AG08396 (cell line): ENCODE results near the gene DISP1.

ENCODE experiments used
- DNase-seq: peaks from one replicate; pipeline ENCODE4 v3.0.0; 2012; ENCODE audit warnings: low spot score, mixed read lengths

Gene DISP1, protein sequence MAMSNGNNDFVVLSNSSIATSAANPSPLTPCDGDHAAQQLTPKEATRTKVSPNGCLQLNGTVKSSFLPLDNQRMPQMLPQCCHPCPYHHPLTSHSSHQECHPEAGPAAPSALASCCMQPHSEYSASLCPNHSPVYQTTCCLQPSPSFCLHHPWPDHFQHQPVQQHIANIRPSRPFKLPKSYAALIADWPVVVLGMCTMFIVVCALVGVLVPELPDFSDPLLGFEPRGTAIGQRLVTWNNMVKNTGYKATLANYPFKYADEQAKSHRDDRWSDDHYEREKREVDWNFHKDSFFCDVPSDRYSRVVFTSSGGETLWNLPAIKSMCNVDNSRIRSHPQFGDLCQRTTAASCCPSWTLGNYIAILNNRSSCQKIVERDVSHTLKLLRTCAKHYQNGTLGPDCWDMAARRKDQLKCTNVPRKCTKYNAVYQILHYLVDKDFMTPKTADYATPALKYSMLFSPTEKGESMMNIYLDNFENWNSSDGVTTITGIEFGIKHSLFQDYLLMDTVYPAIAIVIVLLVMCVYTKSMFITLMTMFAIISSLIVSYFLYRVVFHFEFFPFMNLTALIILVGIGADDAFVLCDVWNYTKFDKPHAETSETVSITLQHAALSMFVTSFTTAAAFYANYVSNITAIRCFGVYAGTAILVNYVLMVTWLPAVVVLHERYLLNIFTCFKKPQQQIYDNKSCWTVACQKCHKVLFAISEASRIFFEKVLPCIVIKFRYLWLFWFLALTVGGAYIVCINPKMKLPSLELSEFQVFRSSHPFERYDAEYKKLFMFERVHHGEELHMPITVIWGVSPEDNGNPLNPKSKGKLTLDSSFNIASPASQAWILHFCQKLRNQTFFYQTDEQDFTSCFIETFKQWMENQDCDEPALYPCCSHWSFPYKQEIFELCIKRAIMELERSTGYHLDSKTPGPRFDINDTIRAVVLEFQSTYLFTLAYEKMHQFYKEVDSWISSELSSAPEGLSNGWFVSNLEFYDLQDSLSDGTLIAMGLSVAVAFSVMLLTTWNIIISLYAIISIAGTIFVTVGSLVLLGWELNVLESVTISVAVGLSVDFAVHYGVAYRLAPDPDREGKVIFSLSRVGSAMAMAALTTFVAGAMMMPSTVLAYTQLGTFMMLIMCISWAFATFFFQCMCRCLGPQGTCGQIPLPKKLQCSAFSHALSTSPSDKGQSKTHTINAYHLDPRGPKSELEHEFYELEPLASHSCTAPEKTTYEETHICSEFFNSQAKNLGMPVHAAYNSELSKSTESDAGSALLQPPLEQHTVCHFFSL (N-terminal part only)

DNA sequence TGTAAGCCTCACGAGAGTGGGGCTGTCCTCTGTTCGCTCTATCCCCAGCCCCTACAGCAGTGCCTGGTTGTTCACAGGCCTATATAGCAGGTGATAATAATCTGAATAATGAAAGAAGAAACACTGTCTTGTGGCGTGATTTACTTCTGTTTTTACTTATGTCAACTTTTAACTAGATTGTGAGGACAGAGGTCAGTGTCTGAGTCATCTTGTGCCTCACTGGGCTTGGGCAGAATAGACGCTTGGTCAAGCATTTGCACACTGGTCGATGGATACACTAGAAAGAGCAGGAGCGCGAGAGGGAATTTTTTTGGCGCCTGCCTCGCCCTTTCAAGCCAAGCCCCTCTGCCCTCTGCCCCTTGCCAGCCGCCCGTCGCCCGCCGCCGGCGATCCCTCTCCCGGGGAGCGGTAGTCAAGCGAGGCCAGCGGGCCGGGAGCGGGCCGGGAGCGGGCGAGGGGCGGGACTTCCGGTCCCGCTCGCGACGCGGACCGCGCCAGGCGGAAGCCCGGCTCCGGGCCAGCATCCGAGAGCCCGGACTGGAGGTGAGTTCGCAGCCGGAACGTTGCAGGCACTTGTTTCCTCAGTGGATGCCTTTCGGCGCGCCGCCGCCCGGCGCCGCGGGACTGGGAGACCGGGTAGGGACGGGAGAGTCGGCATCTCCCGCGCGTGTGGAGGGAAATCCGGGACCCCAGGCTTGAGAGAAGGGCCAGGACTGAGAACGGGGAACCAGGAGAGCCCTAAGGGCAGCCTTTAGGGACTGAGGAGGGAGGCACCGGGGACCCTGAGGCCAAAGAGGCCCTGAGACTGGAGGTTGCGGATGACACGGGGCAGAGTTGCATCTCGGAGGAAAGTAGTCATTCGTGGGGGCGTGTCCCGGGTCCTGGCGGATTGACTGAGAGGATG is at the start of gene DISP1:
DISP1 (plus strand) TSS at position 504 of the 904 bp plus-strand sequence. CDS start 127,785 bp downstream, outside the sequence.
- peak; percentile 92 for DNase-seq

DNA sequence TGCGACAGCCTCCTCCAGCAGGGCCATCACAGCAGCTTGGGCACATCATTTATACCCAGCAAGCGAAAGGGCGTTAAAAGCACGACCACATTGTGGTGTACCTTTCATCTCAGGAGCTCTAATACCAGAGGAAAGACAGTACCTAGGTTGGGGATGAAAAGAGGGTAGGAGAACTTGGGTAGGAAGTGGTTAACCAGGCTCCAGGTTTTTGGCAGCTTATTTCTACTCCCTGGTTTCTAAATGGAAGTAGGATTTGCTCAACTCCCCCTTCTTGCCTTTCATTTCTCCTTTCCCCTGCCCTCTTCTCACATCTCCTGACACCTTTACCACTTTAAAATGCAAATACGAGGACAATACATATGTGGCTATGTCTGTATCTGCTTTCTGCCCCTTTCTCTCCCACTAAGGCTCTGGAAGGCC is 47.7 kb upstream of the DISP1 start:
- no peak for DNase-seq

DNA sequence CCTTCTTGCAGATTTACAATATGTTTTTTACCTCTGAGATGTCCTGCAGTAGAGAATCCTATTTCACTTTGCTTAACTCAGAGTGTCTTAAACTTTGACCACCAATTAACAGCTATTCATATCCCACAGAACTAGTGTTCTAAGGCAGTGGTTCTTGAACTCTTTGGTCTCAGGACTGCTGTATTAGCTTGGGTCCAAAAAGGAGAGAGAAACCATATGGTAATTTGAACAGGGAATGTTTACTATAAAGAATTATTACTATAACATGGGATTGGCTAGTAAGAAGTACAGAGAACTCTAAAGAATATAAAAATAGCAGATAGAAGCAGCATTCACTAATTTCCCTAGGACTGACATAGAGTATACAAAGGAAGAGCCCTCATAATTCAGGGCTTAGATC is 46.2 kb upstream of the DISP1 start:
- no peak for DNase-seq

DNA sequence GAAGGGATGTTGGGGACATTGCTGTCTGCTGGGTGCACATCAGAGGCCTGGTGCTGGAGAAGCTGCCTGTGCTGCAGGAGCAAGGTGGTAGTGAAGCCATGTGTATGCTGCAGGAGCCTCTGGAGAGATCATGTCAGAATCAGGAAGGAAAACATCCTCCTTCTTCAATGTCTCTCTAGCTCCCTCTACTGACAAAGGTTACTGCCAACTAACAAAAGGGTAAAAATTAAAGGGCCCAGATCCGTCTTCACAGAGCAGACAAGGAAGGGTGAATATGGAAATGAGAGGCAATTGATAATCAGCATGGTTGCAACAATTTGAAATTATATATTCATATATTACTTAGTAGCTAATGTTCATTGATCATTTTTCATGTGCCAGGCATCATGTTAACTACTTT is 45.7 kb upstream of the DISP1 start:
- no peak for DNase-seq

DNA sequence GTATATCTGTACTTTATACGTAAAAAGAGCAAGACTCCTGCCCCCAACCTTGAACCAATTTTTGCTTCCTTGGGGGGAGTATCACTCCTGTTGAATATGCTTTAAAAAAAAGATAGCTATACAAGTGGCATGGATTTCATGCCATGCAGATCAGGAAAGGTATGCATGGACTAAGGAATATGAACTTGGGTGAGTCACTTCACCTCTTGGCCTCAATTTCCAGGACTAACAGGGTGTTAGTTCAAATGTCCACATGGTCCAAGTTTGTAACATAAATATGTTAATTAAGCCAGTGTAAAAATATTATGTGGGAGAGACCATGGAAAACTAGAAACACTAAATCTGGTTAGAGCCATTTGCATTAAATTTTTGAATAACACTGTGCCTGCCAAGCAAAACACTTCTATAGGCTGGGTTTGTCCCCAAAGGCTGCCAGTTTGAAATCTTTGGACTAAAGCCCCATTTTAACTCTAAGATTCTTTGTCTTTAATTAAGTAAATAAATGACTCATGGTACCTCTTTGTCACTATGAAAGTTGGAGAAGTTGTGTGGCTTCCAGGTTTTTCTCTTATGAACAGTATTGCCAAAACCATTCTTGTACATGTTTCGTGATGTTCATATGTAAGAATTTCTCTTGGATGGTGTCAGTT is 44.7 kb upstream of the DISP1 start:
- no peak for DNase-seq

DNA sequence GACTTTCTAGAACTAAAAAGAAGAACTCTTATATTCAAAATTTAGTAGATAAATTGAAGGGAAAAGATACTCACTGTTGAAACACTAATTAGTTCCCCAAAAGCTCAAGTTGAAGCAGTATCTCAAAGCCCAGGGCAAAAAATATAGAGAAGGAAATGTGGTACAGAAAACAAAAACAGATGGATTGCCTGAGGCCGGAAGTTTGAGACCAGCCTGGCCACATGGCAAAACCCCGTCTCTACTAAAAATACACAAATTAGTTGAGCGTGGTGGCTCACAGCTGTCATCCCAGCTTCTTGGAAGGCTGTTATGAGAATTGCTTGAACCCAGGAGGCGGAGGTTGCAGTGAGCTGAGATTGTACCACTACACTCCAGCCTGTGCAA is 41.9 kb upstream of the DISP1 start:
- DNase-seq = no peak

- DNase-seq = no peak
Measured at GRCh38 chr1:222777463-222777862, 37.4 kb upstream of the DISP1 start.

GRCh38 chr1:222777977-222778376 is 36.9 kb upstream of the DISP1 start:
- no peak for DNase-seq

DNA sequence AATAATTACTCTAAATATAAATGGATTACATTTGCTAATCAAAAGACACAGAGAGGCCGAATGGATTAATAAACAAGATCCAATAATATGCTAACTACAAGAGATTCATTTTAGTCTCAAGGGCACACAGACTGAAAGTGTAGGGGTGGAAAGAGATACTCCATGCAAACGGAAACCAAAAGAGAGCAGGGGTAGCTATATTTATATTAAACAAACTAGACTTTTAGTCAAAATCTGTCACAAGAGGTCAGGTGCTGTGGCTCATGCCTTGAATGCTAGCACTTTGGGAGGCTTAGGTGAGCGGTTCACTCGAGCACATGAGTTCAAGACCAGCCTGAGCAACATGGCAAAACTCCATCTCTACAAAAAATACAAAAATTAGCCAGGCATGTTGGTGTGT is 33.6 kb upstream of the DISP1 start:
- no peak for DNase-seq

- no peak for DNase-seq
Measured at GRCh38 chr1:222783051-222783450, 31.8 kb upstream of the DISP1 start.

GRCh38 chr1:222784371-222784770 is 30.5 kb upstream of the DISP1 start:
- no peak for DNase-seq

DNA sequence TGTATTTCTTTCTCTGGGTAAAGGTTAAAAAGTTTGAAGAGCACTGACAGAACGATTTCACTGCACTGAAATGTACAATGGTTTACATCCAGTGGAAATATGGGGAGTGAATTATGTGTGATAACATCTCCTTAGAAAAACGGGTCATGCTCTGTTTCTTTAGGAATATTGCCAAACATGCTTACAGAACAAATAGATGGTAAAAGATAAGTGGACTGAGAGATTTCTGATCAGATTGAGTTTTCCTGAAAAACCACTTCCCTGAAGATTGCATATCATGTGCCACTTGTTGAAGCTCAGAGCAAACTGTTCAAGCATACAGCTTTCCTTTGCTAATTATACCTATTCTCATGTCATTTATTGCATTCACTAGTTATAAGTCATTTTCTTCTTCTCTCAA is 29.9 kb upstream of the DISP1 start:
- DNase-seq = no peak

GRCh38 chr1:222785529-222785928 is 29.3 kb upstream of the DISP1 start:
- DNase-seq = no peak

DNA sequence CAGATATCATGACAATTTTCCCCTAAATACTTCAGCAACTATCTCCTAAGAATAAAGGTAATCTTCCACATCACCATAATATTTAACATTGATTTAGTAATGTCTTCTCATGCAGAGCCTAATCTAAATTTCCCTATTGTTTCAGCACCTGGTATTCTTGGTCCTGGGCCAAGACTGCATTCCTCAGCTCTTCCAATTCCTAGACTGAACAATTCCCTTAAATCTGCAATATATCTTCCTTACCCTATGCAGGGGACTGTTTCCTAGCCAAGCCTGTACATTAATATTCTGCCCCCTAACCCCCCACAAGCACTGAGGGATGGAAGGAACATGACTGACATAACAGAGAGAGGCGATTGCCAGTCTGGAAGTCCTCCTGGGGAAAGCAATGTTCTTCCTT is 28.7 kb upstream of the DISP1 start:
- no peak for DNase-seq

DNA sequence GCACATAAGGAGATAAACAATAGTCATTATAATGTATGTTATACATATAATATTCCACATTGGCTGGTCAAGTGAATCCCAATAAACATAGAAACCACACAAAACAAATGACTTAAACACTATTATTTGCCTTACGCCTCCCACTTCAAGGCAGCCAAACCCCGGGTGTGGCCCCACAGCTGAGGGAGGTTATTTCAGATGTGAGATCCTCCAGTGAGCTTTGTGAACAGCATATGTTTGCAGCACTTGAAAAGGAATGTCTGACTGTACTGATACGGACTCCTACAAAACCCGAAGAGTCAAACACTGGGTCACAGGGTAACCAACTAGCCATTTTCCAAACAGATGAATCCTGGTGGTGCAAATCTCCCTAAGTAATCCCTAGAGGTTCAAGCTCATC is 27.1 kb upstream of the DISP1 start:
- DNase-seq = no peak

DNA sequence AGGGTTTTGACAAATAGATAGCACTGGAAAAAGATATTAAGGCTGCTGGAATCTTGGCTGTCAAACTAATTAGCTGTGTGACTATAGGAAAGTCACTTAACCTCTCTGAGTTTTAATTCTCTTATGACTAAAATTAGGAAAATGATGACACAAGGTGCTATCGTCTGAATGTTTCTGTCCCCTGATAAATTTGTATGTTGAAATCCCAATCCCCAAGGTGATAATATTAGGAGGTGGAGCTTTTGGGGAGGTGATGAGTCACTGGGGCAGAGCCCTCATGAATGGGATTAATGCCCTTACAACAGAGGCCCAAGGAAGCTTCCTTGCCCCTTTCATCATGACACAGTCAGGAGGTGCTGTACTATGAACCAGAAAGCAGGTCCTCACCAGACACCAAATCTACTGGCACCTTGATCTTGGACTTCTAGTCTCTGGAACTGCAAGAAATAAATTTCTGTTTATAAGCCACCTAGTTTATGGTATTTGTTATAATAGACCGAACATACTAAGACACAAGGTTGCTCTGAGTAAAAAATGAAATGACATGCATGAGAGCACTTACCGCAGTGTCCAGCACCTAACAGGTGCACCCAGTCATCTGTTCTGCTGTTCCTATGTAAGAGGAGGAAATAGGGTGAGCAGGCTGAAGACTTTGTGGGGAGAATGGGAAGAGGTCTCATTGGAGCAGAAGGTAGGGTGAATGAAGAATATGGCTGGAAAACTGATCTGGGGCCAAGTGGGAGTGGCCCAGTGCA is 26.3 kb upstream of the DISP1 start:
- DNase-seq = no peak

GRCh38 chr1:222790115-222790514 is 24.7 kb upstream of the DISP1 start:
- DNase-seq = no peak

GRCh38 chr1:222790520-222790919 is 24.3 kb upstream of the DISP1 start:
- DNase-seq = no peak

GRCh38 chr1:222791006-222791710 is 23.7 kb upstream of the DISP1 start:
- no peak for DNase-seq
